ENCODE results near the gene HECTD2. TPM values are rescaled to one million over a fixed set of nuclear protein-coding genes. Genes with fewer than 3 reads are reported as not detected.

HECTD2 gene
- polyA plus RNA-seq, 4 donors, result 25.1 to 35.0 (median 31.2) TPM

GRCh38 chr10:91562839-91563581 lies 152.9 kb downstream of the HECTD2 start:
- no peak for DNase-seq (ENCODE audit: low read depth in 4 of 4, low spot score in 3 of 4)

GRCh38 chr10:91564026-91564425 lies 153.9 kb downstream of the HECTD2 start:
- DNase-seq (ENCODE audit: low read depth in 4 of 4, low spot score in 3 of 4), result no peak

Other genes starting within 250 kb of the HECTD2 start
- gene PCGF5, start 189.7 kb upstream of the HECTD2 start, polyA plus RNA-seq (ENCODE audit: insufficient read length in 4 of 4), result 10 to 100 TPM; 25.3 to 33.0 (median 31.1) TPM
- 10 to 100 TPM; 37.3 to 48.7 (median 42.5) TPM for gene PPP1R3C, start 222.7 kb downstream of the HECTD2 start, polyA plus RNA-seq (ENCODE audit: insufficient read length in 4 of 4)